H9 (cell line): ENCODE data around the gene RCC1. TPM values are rescaled to one million over a fixed set of nuclear protein-coding genes. Genes with fewer than 3 reads are reported as not detected.

Source experiments
- DNase-seq: peaks from one replicate; pipeline ENCODE4 v3.0.0-alpha.2; 2017
- H2AFZ ChIP-seq: one replicate; pipeline ENCODE4 v1.6.1; 2013; ENCODE audit warnings: mild to moderate bottlenecking, low read length, control low read depth, moderate library complexity
- H2AK5ac ChIP-seq: 2 replicates; pipeline ENCODE4 v1.6.1; 2013; ENCODE audit warnings: low read length, control low read depth, mixed read lengths; ENCODE audit not compliant: insufficient read length
- H2BK120ac ChIP-seq: one replicate; pipeline ENCODE4 v1.6.1; 2013; ENCODE audit warnings: low read depth, mild to moderate bottlenecking, low read length, control low read depth, inconsistent platforms; ENCODE audit not compliant: poor library complexity, severe bottlenecking
- H2BK12ac ChIP-seq: 2 replicates; pipeline ENCODE4 v1.6.1; 2013; ENCODE audit warnings: low read length, control low read depth, mixed read lengths, low read depth; ENCODE audit not compliant: insufficient read length
- H2BK15ac ChIP-seq: 2 replicates; pipeline ENCODE4 v1.6.1; 2013; ENCODE audit warnings: low read depth, low read length, control low read depth
- H2BK20ac ChIP-seq: one replicate; pipeline ENCODE4 v1.6.1; 2013; ENCODE audit warnings: low read depth, mild to moderate bottlenecking, low read length, control low read depth, inconsistent platforms; ENCODE audit not compliant: poor library complexity, severe bottlenecking
- H2BK5ac ChIP-seq: 2 replicates; pipeline ENCODE4 v1.6.1; 2013; ENCODE audit warnings: low read length, control low read depth, mixed read lengths; ENCODE audit not compliant: insufficient read length
- H3K14ac ChIP-seq: 2 replicates; pipeline ENCODE4 v1.6.1; 2013; ENCODE audit warnings: low read length, control low read depth; ENCODE audit not compliant: insufficient read depth
- H3K18ac ChIP-seq: 2 replicates; pipeline ENCODE4 v1.6.1; 2013; ENCODE audit warnings: low read depth, mild to moderate bottlenecking, mixed read lengths, low read length, control low read depth; ENCODE audit not compliant: insufficient read length
- H3K23ac ChIP-seq: 2 replicates; pipeline ENCODE4 v1.6.1; 2013; ENCODE audit warnings: low read length, control low read depth, mixed read lengths, low read depth; ENCODE audit not compliant: insufficient read length
- H3K23me2 ChIP-seq: 2 replicates; pipeline ENCODE4 v1.6.1; 2013; ENCODE audit warnings: low read depth, mild to moderate bottlenecking, mixed read lengths, low read length, control low read depth; ENCODE audit not compliant: insufficient read length, poor library complexity, severe bottlenecking
- H3K27ac ChIP-seq: 2 replicates; pipeline ENCODE4 v1.5.1; 2013; ENCODE audit warnings: low read length, control low read depth, mixed read lengths, low read depth; ENCODE audit not compliant: insufficient read length
- H3K27me3 ChIP-seq: 2 replicates; pipeline ENCODE4 v1.6.1; 2013; ENCODE audit warnings: low read length, control low read depth, inconsistent platforms; ENCODE audit not compliant: insufficient read depth
- H3K4ac ChIP-seq: 2 replicates; pipeline ENCODE4 v1.6.1; 2013; ENCODE audit warnings: low read depth, mild to moderate bottlenecking, control low read depth, inconsistent platforms, low read length, moderate library complexity
- H3K4me1 ChIP-seq: 2 replicates; pipeline ENCODE4 v1.6.1; 2013; ENCODE audit warnings: low read length, control low read depth, inconsistent platforms; ENCODE audit not compliant: insufficient read depth
- H3K4me2 ChIP-seq: 2 replicates; pipeline ENCODE4 v1.6.1; 2013; ENCODE audit warnings: low read length, control low read depth, mixed read lengths; ENCODE audit not compliant: insufficient read length, insufficient read depth
- H3K56ac ChIP-seq: 2 replicates; pipeline ENCODE4 v1.6.1; 2013; ENCODE audit warnings: low read depth, mild to moderate bottlenecking, mixed read lengths, low read length, control low read depth; ENCODE audit not compliant: insufficient read length
- H3K79me1 ChIP-seq: 2 replicates; pipeline ENCODE4 v1.6.1; 2013; ENCODE audit warnings: low read depth, mild to moderate bottlenecking, moderate library complexity, low read length, control low read depth, inconsistent platforms; ENCODE audit not compliant: insufficient read depth, poor library complexity, severe bottlenecking
- H3K79me2 ChIP-seq: 2 replicates; pipeline ENCODE4 v1.6.1; 2013; ENCODE audit warnings: low read length, control low read depth, inconsistent platforms; ENCODE audit not compliant: insufficient read depth
- H3K9ac ChIP-seq: 2 replicates; pipeline ENCODE4 v1.6.1; 2013; ENCODE audit warnings: low read length, control low read depth, mixed read lengths; ENCODE audit not compliant: insufficient read length; ENCODE audit errors: extremely low read depth
- H3K9me3 ChIP-seq: one replicate; pipeline ENCODE4 v1.6.1; 2013; ENCODE audit warnings: low read depth, low read length, inconsistent platforms; ENCODE audit not compliant: control insufficient read depth
- H3T11ph ChIP-seq: one replicate; pipeline ENCODE4 v1.6.1; 2013; ENCODE audit warnings: mild to moderate bottlenecking, low read length, control low read depth, inconsistent platforms
- H4K20me1 ChIP-seq: one replicate; pipeline ENCODE4 v1.6.1; 2013; ENCODE audit not compliant: control insufficient read depth, insufficient read length, insufficient read depth
- H4K5ac ChIP-seq: 2 replicates; pipeline ENCODE4 v1.6.1; 2013; ENCODE audit warnings: low read depth, mild to moderate bottlenecking, mixed read lengths, low read length, control low read depth; ENCODE audit not compliant: insufficient read length
- H4K8ac ChIP-seq: replicated peaks from 2 replicates; pipeline ENCODE4 v1.6.1; 2013; ENCODE audit warnings: low read length, control low read depth, mixed read lengths, low read depth; ENCODE audit not compliant: insufficient read length
- H4K91ac ChIP-seq: 2 replicates; pipeline ENCODE4 v1.6.1; 2013; ENCODE audit warnings: low read depth, mild to moderate bottlenecking, moderate library complexity, mixed read lengths, low read length, control low read depth; ENCODE audit not compliant: insufficient read length
- H3K27ac Mint-ChIP-seq, 3 experiments: 2 replicates in 2 of 3; 3 replicates in 1 of 3; pipeline ENCODE4 v1.8.0; 2020 to 2021; ENCODE audit warnings: mixed read lengths in 3 of 3, mild to moderate bottlenecking in 1 of 3, moderate library complexity in 1 of 3
- H3K27me3 Mint-ChIP-seq: 2 replicates; pipeline ENCODE4 v1.8.0; 2021; ENCODE audit warnings: low read depth, mild to moderate bottlenecking, moderate library complexity, mixed read lengths
- H3K36me3 Mint-ChIP-seq, 3 experiments: 2 replicates in 2 of 3; 3 replicates in 1 of 3; pipeline ENCODE4 v1.8.0; 2020 to 2021; ENCODE audit warnings: low read depth in 3 of 3, mixed read lengths in 3 of 3; ENCODE audit not compliant: insufficient read depth in 1 of 3
- H3K4me1 Mint-ChIP-seq, 2 experiments: 2 replicates each; pipeline ENCODE4 v1.8.0; 2020; ENCODE audit warnings: mixed read lengths in 2 of 2
- H3K4me3 Mint-ChIP-seq, 2 experiments: 2 replicates in 1 of 2; 3 replicates in 1 of 2; pipeline ENCODE4 v1.8.0; 2020 to 2021; ENCODE audit warnings: mild to moderate bottlenecking in 2 of 2, mixed read lengths in 2 of 2, moderate library complexity in 1 of 2
- H3K9me3 Mint-ChIP-seq, 2 experiments: 2 replicates in 1 of 2; 3 replicates in 1 of 2; pipeline ENCODE4 v1.8.0; 2020; ENCODE audit warnings: mild to moderate bottlenecking in 2 of 2, mixed read lengths in 2 of 2, moderate library complexity in 1 of 2
- CTCF ChIP-seq: fragments of 200-600 bp; sonication (generic); conservative IDR thresholded peaks from 3 replicates; pipeline ENCODE4 v1.8.0; 2021; ENCODE audit warnings: antibody characterized with exemption, mild to moderate bottlenecking
- WGBS: extraction: QIAGEN DNeasy Blood & Tissue Kit; methylation state at CpG from one replicate; pipeline ENCODE4 v1.1.7; 2013; ENCODE audit warnings: missing lambda C conversion rate, low lambda C conversion rate, mixed read lengths; ENCODE audit not compliant: insufficient read length; ENCODE audit errors: extremely low coverage; 5-methylcytosine and 5-hydroxymethylcytosine counted together
- total RNA-seq: library from RNA; stranded (reverse); gene quantifications from 2 replicates; pipeline ENCODE4 v1.2.1, GENCODE V29; 2021

Gene RCC1
- total RNA-seq, 1 experiment from 2014 or later, result 93.6 TPM

- Histone ChIP-seq H3K4me1 (no peaks in the 10 kb centered on the region), H3K27me3 (no peaks in the 10 kb centered on the region), H3K56ac (no peak overlapping the region), H2AFZ (no peak overlapping the region), H3K79me2 (no peaks in the 10 kb centered on the region), H3K9ac (no peak overlapping the region), H3K23ac (no peak overlapping the region), H3K4me2 (no peak overlapping the region), H2BK5ac (no peak overlapping the region), H3K18ac (no peak overlapping the region), H4K91ac (no peak overlapping the region), H2BK12ac (no peak overlapping the region), H3K27ac (no peak overlapping the region), H3K9me3 (no peaks in the 10 kb centered on the region), H3K14ac (no peak overlapping the region; the same call in 1 of the 2 replicates), H2AK5ac (no peak overlapping the region), H3K23me2 (no peaks in the 10 kb centered on the region), H4K5ac (no peak overlapping the region), H2BK120ac (no peak overlapping the region), H3K79me1 (no peaks in the 10 kb centered on the region), H3T11ph (no peak overlapping the region), H3K4ac (no peak overlapping the region), H4K8ac (no peak overlapping the region), H2BK20ac (no peak overlapping the region), H2BK15ac (no peak overlapping the region), H4K20me1 (no peaks in the 10 kb centered on the region)
- DNase-seq, result no peak
- no peak for TF ChIP-seq CTCF
- Mint-ChIP-seq H3K36me3 (peaks cover 14 to 55% (median 45%) of the 10 kb centered on the region in 3 experiments), H3K27ac (no peak overlapping the region), H3K4me1 (no peaks in the 10 kb centered on the region), H3K9me3 (no peaks in the 10 kb centered on the region), H3K4me3 (no peak overlapping the region), H3K27me3 (no peaks in the 10 kb centered on the region)
- WGBS, result no CpG with 5 or more reads among the region's 3 CpGs
These were observed 39.5 kb upstream of the RCC1 start for GRCh38 chr1:28466226-28466778.
